Hypothalamus (tissue), 51 donors: ENCODE measurements around the gene ABL1.

ENCODE experiments used
- DNase-seq, 51 donors: peaks; one replicate each; lab custom pipeline; 2025; lab: John Stamatoyannopoulos, UW

ABL1 gene

DNA sequence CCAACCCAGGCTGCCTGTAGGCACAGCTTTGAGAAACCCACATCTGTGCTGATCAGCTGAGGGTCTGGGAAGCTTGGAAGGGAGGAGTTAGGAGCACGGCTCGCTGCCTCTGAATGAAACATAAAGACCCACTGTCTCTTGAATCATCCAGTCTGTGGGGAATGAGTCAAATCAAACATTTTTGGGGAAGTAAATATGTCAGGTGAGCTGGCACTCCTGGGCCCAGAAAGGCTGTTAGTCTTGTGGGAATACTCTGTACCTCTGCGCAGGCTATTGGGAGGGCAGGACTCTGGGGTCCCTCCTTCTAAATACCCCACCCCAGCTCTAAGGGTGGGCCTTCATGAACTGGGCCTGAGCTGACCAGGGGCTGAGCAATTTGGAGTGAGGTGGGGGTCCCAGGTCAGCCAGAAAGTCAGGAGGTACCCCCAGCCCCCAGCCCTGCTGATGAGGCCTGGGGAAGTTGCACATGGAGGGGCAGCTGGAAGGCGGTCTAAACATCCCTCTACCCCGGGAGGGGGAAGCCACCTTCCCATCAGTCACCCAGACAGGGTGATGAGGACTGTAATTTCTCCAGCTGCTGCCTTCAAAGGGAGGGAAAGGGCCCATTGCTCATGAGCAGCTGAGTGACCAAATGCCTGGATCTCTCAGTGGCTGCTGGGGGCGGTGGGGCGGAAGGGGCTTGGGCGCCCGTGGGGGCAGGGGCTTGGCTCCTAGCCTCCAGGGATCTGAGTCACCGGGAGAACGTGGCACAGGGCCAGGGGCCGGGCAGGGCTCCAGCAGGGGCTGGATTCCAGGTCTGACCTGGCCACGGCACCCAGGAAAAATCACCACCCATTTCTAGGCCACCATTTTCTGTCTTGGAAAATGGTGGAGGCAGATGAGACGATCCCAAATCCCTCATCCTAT, 93.2 kb downstream of the ABL1 start:
- DNase-seq, result peak in 4 of 51 donors; percentile 6 to 44 (median 23)

DNA sequence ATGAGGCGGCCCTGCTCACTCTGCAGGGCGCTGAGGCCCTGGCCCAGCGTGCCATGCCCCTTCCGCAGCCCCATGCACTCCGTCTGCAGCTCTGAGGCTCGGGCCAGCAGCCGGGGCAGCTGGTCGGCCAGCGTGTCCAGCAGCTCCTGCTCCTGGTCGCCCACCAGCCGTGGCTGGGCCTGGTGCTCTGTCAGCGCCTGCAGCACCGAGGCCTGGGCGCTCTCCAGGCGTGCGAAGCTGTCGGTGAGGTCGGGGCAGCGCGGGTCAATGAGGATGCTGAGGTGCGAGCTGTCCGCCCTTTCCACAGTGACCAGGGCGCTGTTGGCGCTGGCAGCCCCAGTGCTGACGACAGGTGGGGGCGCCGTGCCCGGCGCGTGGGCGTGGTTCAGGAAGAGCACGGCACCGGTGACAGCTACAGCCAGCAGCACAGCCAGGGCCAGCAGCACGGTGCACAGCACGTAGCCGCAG, 94.6 kb downstream of the ABL1 start:
- DNase-seq, result no peak

DNA sequence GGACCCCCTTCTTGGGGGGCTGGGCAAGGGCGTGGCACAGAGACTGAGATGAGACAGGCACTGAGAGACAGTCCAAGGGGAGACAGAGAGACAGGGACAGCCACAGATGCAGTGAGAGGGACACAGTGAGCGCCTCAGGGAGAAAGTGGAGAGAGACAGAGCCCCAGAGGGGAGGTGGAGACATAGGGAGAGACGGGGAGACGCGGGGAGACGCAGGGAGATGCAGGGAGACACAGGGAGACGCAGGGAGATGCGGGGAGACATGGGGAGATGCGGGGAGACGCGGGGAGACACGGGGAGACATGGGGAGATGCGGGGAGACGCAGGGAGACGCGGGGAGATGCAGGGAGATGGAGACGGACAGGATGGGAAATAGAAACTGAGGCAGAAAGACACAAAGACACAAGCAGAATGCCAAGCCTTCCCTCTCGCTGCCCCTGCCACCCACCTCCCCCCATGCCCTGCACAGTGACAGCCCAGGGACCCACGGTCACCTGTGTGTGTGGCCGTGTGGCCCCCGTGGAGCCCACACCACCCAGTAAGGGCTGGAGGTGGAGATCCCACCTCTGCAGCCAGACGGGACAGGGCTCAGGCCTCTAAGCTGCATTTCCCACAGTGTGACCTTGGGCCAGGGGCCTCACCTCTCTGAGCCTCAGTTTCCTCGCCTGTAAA, 95.2 kb downstream of the ABL1 start:
- no peak for DNase-seq

DNA sequence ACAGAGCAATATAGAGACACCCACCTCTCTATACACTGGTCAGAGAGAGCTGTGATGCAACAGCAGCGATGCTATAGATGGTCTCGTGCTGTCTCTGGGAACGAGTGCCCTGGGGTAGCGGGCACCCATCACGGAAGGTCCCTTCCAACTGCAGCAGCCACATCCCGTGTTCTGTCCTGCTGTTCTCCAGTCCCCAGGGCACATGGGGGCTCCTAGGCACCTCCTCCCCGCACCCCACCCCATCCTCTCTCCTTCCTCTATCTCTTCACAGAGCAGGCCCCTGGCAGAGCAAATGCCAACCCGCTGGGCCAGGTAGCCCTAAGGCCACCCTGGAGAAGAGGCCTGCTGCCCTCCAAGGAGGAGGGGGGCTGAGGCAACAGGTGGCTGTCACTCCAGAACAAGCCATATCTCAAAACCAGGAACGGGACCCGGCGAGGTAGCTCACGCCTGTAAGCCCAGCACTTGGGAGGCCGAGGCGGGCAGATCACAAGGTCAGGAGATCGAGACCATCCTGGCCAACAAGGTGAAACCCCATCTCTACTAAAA, 95.8 kb downstream of the ABL1 start:
- DNase-seq, result no peak

DNA sequence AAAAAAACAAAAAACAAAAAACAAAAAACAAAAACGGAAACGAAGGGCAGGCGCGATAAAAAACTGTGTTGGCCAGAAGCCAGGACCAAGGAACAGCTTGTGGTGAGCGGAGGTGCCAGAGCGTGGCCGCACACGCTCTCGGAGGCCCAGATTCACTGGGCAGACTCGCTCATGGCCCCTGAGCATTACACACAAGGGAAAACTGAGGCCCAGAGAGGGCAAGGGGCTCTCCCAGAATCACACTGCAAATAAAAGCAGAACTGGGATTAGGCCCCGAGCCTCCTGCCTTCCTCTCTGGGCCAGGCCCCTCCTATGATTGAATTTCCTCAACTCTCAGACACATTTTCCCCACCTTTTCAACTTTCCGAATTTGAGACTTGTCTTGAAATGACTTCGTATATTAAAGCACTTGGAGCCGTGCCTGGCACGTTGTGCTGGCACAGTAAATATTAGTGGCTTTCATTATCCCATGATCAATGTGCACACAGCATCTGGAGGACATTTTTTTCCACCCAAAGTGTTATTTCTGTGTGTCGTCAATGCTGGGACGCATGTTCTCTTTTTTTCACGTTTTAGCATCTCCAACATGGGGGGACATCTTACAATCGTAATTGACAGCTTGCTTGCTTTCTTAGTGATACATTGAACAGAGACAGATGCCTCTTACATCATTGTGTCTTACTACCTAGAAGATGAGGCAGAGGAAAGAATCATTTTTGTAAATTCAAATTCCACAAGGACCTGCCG, 96.6 kb downstream of the ABL1 start:
- DNase-seq, result no peak

DNA sequence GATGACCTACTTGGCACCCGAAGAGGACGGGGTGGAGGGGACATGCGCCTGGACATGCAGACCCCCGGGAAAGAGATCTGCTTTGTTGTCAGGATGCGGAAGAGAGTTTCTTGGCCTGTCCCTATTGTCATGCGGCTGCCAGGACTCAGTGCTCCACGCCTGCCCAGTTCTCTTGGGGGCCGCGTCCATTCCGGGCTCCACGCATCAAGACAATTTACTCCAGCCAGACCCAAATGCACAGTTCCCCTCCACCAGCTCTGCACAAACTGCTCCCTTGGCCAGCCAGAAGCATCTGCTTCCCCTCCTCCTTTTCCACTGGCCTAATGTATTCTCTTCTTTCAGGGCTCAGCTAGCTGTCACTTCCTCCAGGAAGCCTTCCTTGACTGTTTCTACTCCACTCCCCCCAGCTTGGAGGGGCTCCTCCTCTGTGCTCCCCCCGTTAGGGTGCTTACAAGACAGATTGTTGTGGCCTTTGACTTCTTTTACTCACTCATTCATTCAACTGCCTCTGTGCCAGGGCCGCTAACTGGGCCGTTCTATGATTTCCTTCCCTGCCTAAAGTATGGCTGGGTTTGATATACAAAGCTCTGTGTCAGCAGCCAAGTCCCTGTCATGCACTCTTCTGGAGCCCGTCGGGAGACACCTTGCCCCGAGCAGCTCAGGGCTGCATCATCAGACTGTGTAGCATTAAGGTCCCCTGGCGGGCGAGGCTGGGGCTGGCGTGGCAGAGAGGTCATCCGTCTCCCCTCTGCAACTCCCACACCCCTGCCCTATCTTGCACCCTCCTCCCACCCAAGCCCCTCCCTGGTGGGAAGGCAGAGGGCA, 97.4 kb downstream of the ABL1 start:
- no peak for DNase-seq

DNA sequence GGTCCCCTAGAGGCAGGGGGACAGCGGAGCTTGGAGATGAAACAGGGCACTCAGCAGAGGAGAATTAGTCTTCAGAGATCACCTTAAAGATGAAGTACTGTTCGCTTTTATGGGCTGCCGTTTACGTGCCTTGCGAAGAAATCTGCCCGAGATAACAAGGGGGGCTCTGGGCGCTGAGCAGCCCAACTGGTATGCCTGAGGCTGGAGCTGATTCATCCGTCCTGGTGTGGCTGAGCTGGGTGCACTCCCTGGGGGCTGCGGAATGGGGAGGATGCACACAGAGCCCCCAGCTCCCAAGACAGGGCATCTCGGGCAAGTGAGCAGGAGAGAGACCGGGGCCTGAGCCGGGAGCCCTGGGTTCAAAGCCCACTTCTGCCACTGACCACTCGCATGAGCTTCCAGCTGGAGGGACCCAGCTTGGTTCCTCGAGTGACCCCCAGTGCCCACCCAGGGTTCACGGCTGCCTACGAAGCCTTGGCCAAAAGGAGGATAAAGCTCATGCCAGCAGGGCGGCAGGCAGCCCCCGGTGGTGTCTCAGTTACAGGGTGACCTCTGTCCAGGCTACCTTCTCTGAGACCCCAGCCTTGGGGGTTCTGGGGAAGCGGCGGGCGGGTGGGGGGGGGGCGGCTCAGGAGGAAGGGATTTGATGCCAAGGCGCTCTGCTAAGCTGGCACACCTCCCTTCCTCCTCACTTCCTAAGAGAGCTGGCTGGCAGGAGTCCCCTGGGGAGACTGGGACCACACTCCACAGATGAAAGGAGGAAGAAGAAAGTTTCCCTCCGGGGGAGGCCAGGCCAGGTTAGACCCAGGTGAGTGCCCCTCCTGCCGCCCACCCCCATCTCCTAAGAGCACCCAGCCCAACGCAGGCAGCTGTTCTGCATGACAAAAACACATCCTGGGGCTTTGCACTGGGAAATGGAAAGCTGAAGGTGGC, 98.3 kb downstream of the ABL1 start:
- no peak for DNase-seq

DNA sequence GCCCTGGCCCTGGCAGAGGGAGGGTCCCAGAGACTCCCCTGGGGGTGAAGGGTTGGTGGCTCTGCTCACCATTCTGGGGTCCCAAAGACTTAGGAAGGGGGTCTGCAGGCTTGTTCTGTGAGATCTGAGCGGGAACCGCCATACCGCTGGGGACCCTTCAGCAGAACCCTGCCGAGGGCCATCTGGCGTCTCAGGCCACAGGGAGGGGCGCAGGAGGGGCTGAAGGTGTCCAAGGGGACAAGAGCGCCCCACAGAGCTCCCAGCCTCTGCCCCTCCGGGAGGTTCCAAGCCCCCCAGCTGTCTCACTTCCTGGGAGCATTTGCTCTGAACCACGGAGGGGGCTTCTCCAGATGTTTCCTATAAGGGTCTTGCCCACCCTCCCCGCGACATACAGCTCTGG, 99.2 kb downstream of the ABL1 start:
- DNase-seq, result no peak

DNA sequence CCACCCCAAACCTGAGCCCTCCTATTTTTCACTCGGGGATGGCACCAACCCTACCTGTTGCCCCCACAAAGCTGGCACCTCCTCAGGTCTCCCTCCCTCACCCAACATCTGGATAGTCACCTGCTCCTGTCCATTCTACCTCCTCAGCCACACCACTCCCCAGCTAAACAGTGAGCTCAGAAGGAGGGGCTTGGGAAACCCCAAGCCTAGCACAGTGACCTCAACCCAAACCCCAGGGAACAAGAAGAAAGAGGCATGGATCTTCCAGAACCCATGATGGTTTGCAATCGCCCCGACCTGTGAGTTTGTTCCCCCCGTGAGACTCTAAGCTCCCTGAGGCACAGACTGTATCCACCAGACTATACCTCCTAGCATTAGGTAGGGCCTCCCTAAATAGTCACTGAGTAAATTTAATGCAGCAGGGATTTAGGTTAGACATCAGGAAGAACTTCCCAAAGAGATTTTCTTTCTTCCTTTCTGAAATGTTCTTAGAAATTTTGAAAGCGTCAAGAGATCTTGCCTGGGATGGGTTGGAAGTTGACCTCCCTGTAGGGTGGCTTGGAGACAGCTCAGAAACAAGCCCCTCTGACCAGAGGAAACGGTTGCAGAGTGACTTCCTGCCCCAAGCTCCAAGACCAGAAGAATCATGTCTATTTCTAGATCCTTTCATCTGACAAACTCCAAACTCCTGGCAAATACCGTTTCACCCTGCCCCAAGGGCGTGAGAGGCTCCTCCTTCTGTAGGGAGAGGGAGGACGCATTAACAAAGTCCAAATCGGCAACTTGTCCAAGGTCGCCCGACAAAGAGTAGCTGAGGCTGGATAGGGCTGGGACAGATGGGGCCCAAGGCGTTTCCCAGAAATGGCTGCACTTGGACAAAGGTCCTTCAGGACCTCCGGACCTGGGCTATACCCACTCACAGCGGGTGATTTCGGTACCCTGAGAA, 99.9 kb downstream of the ABL1 start:
- DNase-seq, result no peak

DNA sequence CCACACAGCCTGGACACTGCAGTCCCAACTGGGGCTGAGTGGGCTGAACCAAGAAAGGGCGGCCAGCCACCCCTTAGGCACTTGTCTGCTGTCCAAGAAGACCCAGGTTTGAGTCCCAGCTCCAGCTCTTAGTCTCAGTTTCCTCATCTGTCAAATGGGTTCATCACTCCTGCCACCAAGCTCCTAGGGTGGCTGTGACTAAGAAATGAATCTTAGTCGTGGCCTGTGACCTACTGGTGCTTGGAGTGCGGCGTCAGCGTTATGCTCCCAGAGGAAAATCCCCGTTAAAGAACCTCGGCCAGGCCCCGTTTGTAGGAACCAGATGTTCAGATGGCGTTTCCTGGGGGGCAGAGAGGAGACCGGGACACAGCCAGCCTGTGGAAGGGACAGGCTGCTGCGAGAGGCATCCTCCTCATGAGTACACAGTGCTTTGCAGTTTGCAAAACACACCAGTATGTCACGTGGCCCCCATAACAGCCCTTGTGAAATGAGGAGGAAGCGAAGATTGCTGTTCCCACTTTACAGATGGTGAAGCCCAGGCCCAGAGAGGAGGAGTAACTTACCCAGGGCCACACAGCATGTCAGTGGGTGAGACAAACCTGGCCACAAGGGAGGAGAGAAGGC, 100.7 kb downstream of the ABL1 start:
- no peak for DNase-seq

DNA sequence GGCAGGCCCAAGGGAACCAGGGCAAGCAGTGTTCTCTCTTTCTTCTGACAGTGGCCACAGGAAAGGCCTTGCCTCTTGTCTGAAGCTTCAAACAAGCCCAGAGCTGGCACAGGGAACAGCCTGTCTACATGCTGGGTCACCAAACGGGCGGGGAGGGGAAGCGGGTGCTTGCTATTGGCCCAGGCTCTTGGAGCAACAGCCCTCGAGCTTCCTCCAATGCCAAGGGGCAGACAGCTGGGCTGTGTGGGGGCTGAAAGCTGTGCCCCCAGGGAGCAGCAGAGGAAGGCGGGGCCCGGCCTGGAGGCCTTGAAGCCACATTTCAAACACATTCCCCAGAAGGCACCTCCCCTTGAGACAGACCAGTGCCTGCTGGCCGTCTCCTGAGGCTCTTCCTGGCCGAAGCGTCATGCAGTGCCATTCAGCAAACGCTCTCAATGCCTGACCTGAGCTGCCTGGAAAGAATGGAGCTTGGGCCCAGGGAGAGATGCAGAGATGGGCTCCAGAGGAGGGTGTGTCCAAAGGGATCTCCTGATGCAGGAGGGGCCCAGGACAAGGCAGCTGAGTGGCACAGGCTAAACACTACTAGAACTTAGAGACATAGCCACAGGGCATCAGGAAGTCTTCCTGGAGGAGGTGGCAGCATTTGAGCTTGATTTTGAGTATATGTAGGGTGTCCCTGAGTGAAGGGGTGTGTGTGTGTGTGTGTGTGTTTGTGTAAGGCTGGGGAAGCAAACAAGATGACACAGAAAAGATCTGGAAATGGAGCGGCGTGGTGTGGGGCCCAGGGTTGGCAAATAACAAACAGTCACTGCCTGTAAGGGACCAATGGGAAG, 101.4 kb downstream of the ABL1 start:
- peak in 2 of 51 donors; percentile 15 to 20 for DNase-seq
